ENCODE data around the gene HSF2.

The HSF2 gene

DNA sequence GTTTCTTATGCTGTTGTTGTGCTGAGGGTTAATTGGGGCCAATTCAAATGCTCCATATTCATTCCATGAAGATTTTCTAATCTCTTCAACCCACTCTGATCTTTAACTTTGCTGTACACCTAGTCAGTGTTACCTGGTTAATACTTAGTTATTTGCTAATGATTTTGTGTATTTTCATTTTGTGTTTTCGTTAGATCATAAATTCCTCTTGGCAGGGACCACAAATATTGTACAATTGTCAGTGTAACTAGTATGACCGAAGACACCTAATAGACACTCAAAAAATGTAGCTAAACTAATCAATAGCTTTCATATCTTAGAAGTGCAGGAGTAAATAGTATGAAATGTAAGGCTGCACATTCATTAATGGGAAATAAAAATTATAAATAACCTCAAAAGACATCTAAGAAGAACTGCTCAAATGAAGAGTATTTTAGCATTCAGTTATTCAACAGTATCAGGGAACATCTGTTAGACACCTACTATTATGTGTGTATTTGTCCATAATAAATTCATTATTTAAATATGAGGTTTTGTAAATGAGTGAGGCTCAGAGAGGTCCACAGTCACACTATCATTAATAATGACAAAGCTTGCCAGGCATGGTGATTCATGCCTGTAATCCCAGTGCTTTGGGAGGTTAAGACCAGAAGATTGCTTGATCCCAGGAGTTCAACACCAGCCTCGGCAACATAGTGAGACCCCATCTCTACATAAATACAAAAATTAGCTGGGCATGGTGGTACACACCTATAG is 13.4 kb upstream of the HSF2 start:
- TF ChIP-seq, protein P1, sequence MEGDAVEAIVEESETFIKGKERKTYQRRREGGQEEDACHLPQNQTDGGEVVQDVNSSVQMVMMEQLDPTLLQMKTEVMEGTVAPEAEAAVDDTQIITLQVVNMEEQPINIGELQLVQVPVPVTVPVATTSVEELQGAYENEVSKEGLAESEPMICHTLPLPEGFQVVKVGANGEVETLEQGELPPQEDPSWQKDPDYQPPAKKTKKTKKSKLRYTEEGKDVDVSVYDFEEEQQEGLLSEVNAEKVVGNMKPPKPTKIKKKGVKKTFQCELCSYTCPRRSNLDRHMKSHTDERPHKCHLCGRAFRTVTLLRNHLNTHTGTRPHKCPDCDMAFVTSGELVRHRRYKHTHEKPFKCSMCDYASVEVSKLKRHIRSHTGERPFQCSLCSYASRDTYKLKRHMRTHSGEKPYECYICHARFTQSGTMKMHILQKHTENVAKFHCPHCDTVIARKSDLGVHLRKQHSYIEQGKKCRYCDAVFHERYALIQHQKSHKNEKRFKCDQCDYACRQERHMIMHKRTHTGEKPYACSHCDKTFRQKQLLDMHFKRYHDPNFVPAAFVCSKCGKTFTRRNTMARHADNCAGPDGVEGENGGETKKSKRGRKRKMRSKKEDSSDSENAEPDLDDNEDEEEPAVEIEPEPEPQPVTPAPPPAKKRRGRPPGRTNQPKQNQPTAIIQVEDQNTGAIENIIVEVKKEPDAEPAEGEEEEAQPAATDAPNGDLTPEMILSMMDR (IDR thresholded peaks at IDR 0.05; ENCODE audit: low read length, missing control alignments) = no peak
- H3K4me3 ChIP-seq (replicated peaks; ENCODE audit: low read depth, low read length) = no peak overlapping the region
- no peak for DNase-seq (ENCODE audit: low read depth)

DNA sequence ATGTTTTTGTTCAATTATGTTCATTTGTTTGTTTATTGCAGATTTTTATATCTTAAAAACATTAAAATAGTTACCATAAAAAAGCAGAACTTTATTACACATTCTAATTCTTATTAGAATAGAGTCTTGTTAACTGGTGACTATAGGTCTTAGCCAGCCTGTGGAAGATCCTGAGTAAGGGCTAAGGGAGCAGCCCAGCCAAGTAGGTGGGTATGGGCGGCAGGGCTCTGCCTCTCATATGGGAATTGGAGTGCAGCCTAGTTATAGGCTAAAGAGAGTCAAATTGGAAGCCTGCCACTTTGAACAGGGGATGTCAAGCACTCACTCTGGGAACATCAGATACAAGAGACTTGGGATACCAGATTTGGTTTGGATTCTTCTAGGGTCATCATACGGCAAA is 10.5 kb upstream of the HSF2 start:
- TF ChIP-seq, protein P1 (IDR thresholded peaks at IDR 0.05; ENCODE audit: low read length, missing control alignments) = no peak
- H3K4me3 ChIP-seq (replicated peaks; ENCODE audit: low read depth, low read length) = no peak overlapping the region
- no peak for DNase-seq (ENCODE audit: low read depth)

DNA sequence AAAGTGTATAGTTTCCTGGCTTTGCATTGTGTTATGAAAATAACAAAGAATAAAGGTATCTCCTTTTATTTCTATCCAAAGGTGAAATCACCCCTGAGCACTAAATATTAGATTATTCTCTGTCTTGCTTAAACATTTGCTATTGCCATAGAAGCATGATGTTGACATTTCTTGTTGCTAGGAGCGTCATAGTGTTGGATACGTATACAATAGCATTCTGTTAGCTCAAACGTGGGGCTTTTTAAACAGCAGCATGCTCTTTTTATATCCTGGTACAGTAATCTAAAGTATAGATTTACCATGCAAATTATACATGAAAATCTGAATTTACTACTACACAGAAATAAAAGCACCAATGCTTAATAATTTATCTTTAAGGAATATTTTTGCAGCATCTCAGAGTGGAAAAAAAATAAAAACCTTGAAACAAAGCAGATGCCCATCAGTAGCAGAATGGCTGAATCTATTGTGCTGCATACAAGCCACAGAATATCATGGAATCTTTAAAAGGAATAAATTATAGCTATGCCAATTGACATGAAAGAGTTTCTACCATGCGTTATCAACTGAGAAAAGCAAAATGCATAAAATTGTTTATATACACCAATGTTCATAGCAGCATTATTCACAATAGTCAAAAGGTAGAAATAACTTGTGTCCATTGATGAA is 9.6 kb upstream of the HSF2 start:
- no peak overlapping the region for H3K4me3 ChIP-seq (replicated peaks; ENCODE audit: low read depth, low read length)
- TF ChIP-seq, protein P1 (IDR thresholded peaks at IDR 0.05; ENCODE audit: low read length, missing control alignments) = no peak
- DNase-seq (ENCODE audit: low read depth) = peak; percentile 40

DNA sequence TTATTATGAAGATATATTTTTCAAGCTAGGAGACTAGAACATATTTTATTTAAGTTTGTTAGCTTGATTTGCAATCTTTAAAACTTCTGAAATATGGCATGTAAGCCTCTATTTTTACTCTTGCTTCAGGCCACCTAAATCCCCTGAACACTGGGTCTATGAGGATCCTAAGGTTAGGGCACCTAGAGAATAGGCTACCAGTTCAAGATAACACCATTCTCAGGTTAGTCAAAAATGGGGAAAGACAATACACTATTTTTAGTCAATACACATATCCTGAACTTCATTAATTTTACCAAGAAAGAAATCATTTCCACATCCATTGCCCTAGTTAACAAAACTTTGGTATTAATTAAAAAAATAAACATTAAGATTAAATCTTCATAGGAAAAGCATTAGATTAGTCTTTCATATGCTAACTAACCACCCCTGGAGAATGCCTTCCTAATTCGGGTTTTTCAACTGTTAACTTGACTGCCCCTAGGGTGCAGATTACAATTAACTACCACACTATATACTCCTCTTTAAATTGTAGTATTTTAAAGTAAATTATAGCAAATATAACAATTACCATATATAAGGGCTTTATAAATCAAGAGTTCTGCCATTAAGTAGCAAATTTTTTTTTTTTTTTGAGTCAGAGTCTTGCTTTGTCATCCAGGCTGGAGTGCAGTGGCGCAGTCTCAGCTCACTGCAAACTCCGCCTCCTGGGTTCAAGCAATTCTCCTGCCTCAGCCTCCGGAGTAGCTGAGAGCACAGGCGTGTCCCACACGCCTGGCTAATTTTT is 6.7 kb upstream of the HSF2 start:
- TF ChIP-seq, protein P1 (IDR thresholded peaks at IDR 0.05; ENCODE audit: low read length, missing control alignments) = no peak
- DNase-seq (ENCODE audit: low read depth) = no peak
- no peak overlapping the region for H3K4me3 ChIP-seq (replicated peaks; ENCODE audit: low read depth, low read length)

DNA sequence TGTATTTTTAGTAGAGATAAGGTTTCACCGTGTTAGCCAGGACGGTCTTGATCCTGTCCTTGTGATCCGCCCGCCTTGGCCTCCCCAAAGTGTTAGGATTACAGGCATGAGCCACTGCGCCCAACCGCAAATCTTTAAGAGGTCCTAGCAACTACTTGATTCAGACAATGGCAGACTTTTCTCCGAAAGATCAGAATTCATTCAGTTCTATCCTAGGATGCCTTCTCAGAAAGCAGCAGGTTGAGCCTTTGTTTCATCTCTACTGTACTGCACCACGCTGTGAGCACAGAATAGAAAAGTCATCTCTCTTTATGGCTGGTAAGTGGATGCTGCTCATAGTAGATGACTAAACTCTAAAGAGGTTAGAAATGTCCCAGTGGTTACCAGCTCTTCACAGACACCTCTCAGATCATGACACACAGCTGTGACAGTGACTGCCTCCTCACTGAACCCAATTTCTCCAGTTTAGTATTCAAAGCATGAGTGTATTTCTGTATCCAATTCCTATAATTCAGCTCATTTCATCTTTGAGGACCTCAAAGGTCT is 6.0 kb upstream of the HSF2 start:
- no peak for DNase-seq (ENCODE audit: low read depth)
- TF ChIP-seq, protein P1 (IDR thresholded peaks at IDR 0.05; ENCODE audit: low read length, missing control alignments) = no peak
- no peak overlapping the region for H3K4me3 ChIP-seq (replicated peaks; ENCODE audit: low read depth, low read length)

DNA sequence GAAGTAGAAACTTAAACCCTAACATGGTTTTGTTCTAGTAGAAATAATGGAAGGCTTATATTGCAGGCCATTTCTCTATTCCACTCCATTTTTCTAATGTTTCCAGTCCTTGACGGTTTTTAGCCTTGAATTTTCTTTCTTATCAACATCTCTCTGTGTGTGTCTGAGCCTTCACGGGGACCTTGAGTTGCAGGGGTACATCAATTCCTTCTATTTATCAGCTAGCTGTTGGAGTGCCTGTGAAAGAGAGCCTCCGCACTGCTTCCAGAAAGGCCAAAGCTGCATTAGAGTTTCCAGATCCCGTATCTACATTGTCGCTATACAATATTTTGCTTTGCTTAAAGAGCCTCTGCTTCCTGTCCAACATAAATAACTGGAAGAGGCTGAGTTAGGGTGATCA is 5.4 kb upstream of the HSF2 start:
- no peak overlapping the region for H3K4me3 ChIP-seq (replicated peaks; ENCODE audit: low read depth, low read length)
- DNase-seq (ENCODE audit: low read depth) = no peak
- TF ChIP-seq, protein P1 (IDR thresholded peaks at IDR 0.05; ENCODE audit: low read length, missing control alignments) = no peak

Measured in fibroblast of pulmonary artery (primary cell).